Stomach (tissue), 4 donors: ENCODE data around the gene TTC17.

Source experiments
- CTCF ChIP-seq, 7 experiments: fragments of 450-650 bp in 4 of 7; fragments of 200-600 bp in 3 of 7; sonication (generic) in 3 of 7; IDR thresholded peaks; one replicate each; pipeline ENCODE4 v1.5.1; 2016 to 2019; ENCODE audit warnings: antibody characterized with exemption in 7 of 7, control low read depth in 2 of 7, mild to moderate bottlenecking in 1 of 7
- POLR2A ChIP-seq, 4 donors: fragments of 450-650 bp; IDR thresholded peaks; one replicate each; pipeline ENCODE4 v1.6.1; 2016; ENCODE audit warnings: antibody characterized with exemption in 4 of 4, control low read depth in 2 of 4, mild to moderate bottlenecking in 1 of 4, moderate library complexity in 1 of 4
- POLR2AphosphoS5 ChIP-seq, 3 donors: sonication (generic); formaldehyde crosslinking; IDR thresholded peaks; one replicate each; pipeline ENCODE4 v1.6.1; 2016; ENCODE audit warnings: antibody characterized with exemption in 3 of 3

GRCh38 chr11:43378897-43379296 lies 20.2 kb downstream of the TTC17 start:
- no peak for TF ChIP-seq POLR2AphosphoS5 (IDR thresholded peaks at IDR 0.05)
- no peak for TF ChIP-seq CTCF (IDR thresholded peaks at IDR 0.05)
- TF ChIP-seq POLR2A (IDR thresholded peaks at IDR 0.05), result no peak
